HepG2 (cell line): ENCODE results near the gene NRGN. TPM values are rescaled to one million over a fixed set of nuclear protein-coding genes. Genes with fewer than 3 reads are reported as not detected.

ENCODE experiments used
- ATAC-seq: fragments of 200-7000 bp; cut with Tn5 transposase; 3 replicates; pipeline ENCODE4 v1.9.1; 2020; ENCODE audit warnings: mild to moderate bottlenecking, moderate library complexity
- BruUV-seq: library from RNA; stranded (reverse); fragments of 400-500 nt; replicated peaks from 2 replicates; lab custom pipeline; 2021; lab: Mats Ljungman, UMichigan
- CTCF ChIA-PET: fragments of 300-600 bp; formaldehyde crosslinking; extraction: SDS; loops from one replicate; lab custom pipeline; 2021; ENCODE audit warnings: low total read pairs, inconsistent platforms, low intra/inter-chr PET ratio; lab: Yijun Ruan, JAX
- POLR2A ChIA-PET: fragments of 350-600 bp; sonication (Branson Sonifier 250); formaldehyde crosslinking; loops from one replicate; lab custom pipeline; 2020; ENCODE audit warnings: antibody characterized with exemption, inconsistent platforms; lab: Yijun Ruan, JAX
- DNase-seq: peaks from one replicate; pipeline ENCODE4 v3.0.0-alpha.2; 2015; ENCODE audit warnings: low spot score
- FAIRE-seq: peaks from 3 replicates; lab custom pipeline; 2011; peaks lifted over from hg19 to GRCh38; lab: Jason Lieb, UNC
- H2AFZ ChIP-seq: one replicate; pipeline ENCODE4 v1.6.1; 2011; ENCODE audit warnings: low read length, inconsistent platforms
- H3K27ac ChIP-seq: fragments of 300-600 bp; 3 replicates; pipeline ENCODE4 v1.8.0; 2011; ENCODE audit warnings: mixed run types, mild to moderate bottlenecking, mixed read lengths, low read length, inconsistent platforms; ENCODE audit not compliant: insufficient read depth; ENCODE audit errors: extremely low read length
- H3K27me3 ChIP-seq, 2 experiments: fragments of 200-600 bp in 1 of 2; 2 replicates in 1 of 2; 3 replicates in 1 of 2; pipeline versions ENCODE4 v1.6.0 to v1.8.0; 2011; ENCODE audit warnings: low read length in 2 of 2, mild to moderate bottlenecking in 2 of 2, moderate library complexity in 2 of 2, inconsistent platforms in 1 of 2; ENCODE audit not compliant: insufficient read depth in 2 of 2, control insufficient read depth in 1 of 2
- H3K36me3 ChIP-seq, 2 experiments: fragments of 200-600 bp in 1 of 2; replicated peaks in 1 of 2; 2 replicates in 1 of 2; 3 replicates in 1 of 2; pipeline versions ENCODE4 v1.5.1 to v1.8.0; 2011; ENCODE audit warnings: low read length in 2 of 2, inconsistent platforms in 1 of 2; ENCODE audit not compliant: insufficient read depth in 2 of 2, control insufficient read depth in 1 of 2
- H3K4me1 ChIP-seq: 2 replicates; pipeline ENCODE4 v1.5.1; 2012; ENCODE audit warnings: low read length, inconsistent platforms; ENCODE audit not compliant: insufficient read depth
- H3K4me2 ChIP-seq: 2 replicates; pipeline ENCODE4 v1.6.0; 2011; ENCODE audit warnings: low read depth, low read length, inconsistent platforms
- H3K4me3 ChIP-seq, 3 experiments: fragments of 200-600 bp in 1 of 3; sonication (generic), shearing (Covaris generic) in 1 of 3; replicated peaks in 1 of 3; 2 replicates each; pipeline ENCODE4 v1.5.1; 2011 to 2016; ENCODE audit warnings: low read length in 3 of 3, inconsistent platforms in 2 of 3, low read depth in 2 of 3, mild to moderate bottlenecking in 2 of 3, control low read depth in 1 of 3, mixed read lengths in 1 of 3; ENCODE audit not compliant: insufficient read depth in 1 of 3
- H3K79me2 ChIP-seq: one replicate; pipeline ENCODE4 v1.6.1; 2011; ENCODE audit warnings: low read length, inconsistent platforms; ENCODE audit not compliant: insufficient read depth
- H3K9ac ChIP-seq: 2 replicates; pipeline ENCODE4 v1.6.0; 2011; ENCODE audit warnings: mild to moderate bottlenecking, low read depth, low read length, inconsistent platforms; ENCODE audit not compliant: insufficient read depth
- H3K9me3 ChIP-seq: 2 replicates; pipeline ENCODE4 v1.5.1; 2012; ENCODE audit warnings: mild to moderate bottlenecking, low read length
- H4K20me1 ChIP-seq: 2 replicates; pipeline ENCODE4 v1.6.0; 2011; ENCODE audit warnings: inconsistent platforms, mild to moderate bottlenecking, low read length, moderate library complexity; ENCODE audit not compliant: insufficient read depth
- GMEB1 ChIP-seq: sonication (generic); formaldehyde crosslinking; IDR thresholded peaks from 2 replicates; pipeline ENCODE4 v1.5.1; 2020; ENCODE audit warnings: missing genetic modification reagents, mild to moderate bottlenecking, borderline replicate concordance
- HMGXB3 ChIP-seq: sonication (generic); formaldehyde crosslinking; IDR thresholded peaks from 2 replicates; pipeline ENCODE4 v1.4.0; 2020; ENCODE audit warnings: missing genetic modification reagents, borderline replicate concordance
- IRF2 ChIP-seq: IDR thresholded peaks from 2 replicates; pipeline ENCODE4 v1.6.1; 2018; ENCODE audit warnings: missing genetic modification reagents, missing compliant biosample characterization
- TBX2 ChIP-seq: sonication (generic); formaldehyde crosslinking; IDR thresholded peaks from 2 replicates; pipeline ENCODE4 v1.5.0; 2020; ENCODE audit warnings: missing genetic modification reagents, mild to moderate bottlenecking, borderline replicate concordance
- TGIF2 ChIP-seq: IDR thresholded peaks from 2 replicates; pipeline ENCODE4 v1.6.1; 2016; ENCODE audit warnings: control low read depth, missing compliant biosample characterization
- TRIM24 ChIP-seq: sonication (generic); formaldehyde crosslinking; IDR thresholded peaks from 2 replicates; pipeline ENCODE4 v1.8.0; 2022; ENCODE audit warnings: mild to moderate bottlenecking, missing genetic modification reagents
- ZBTB2 ChIP-seq: sonication (generic); formaldehyde crosslinking; IDR thresholded peaks from 2 replicates; pipeline ENCODE4 v1.8.0; 2022; ENCODE audit warnings: low read depth, missing genetic modification reagents
- ZMYM4 ChIP-seq: sonication (generic); formaldehyde crosslinking; IDR thresholded peaks from 2 replicates; pipeline ENCODE4 v1.8.1; 2023; ENCODE audit warnings: mild to moderate bottlenecking, missing genetic modification reagents
- ZNF292 ChIP-seq: sonication (generic); formaldehyde crosslinking; IDR thresholded peaks from 2 replicates; pipeline ENCODE4 v1.8.1; 2022; ENCODE audit warnings: mild to moderate bottlenecking, low read depth, missing genetic modification reagents, borderline replicate concordance
- ZNF841 ChIP-seq: sonication (generic); formaldehyde crosslinking; IDR thresholded peaks from 2 replicates; pipeline ENCODE4 v1.8.1; 2023; ENCODE audit warnings: missing genetic modification reagents, borderline replicate concordance
- WGBS: methylation state at CpG from one replicate; pipeline ENCODE4 v1.1.6; 2017; ENCODE audit warnings: low lambda C conversion rate; 5-methylcytosine and 5-hydroxymethylcytosine counted together
- in situ Hi-C: cut with HindIII; loops from 2 replicates; pipeline ENCODE4 v1.10.0; 2017; ENCODE audit warnings: low pct_unique_long_range_greater_than_20kb; ENCODE audit not compliant: extremely low pct_ligation_motif_present
- intact Hi-C: fragments of 100-400 bp; cut with micrococcal nuclease; formaldehyde crosslinking; loops from one replicate; pipeline ENCODE4 v1.10.0; 2022; ENCODE audit not compliant: unreplicated experiment
- polyA plus RNA-seq, 8 experiments: library from polyadenylated mRNA; depleted of rRNA in 3 of 8; stranded (reverse) in 7 of 8; unstranded in 1 of 8; fragments of >200 nt; fragmentation: Illumina TruSeq in 4 of 8; extraction: Trizol in 4 of 8; gene quantifications; 2 replicates each; pipeline versions ENCODE4 v1.2.1 to v1.2.3, GENCODE V29; 2011 to 2016; ENCODE audit warnings: low read depth in 4 of 8, missing spikeins in 1 of 8, mixed read lengths in 1 of 8; ENCODE audit not compliant: insufficient read depth in 1 of 8
- total RNA-seq, 5 experiments: library from RNA; depleted of rRNA; stranded (reverse); fragments of >200 nt; fragmentation: Illumina TruSeq; extraction: Trizol; gene quantifications; 2 replicates each; pipeline ENCODE4 v1.2.3, GENCODE V29; 2016; ENCODE audit warnings: low read depth in 1 of 5
- TF ChIP-seq, protein P1 (sequence below): sonication (generic); formaldehyde crosslinking; IDR thresholded peaks from 2 replicates; pipeline ENCODE4 v1.4.0; 2020; ENCODE audit warnings: missing genetic modification reagents, borderline replicate concordance
- TF ChIP-seq, protein P2 (sequence below): sonication (generic); formaldehyde crosslinking; IDR thresholded peaks from 2 replicates; pipeline ENCODE4 v1.4.0; 2020; ENCODE audit warnings: missing genetic modification reagents

Gene NRGN
- total and polyA plus RNA-seq, 2 of the 13 experiments (the other 11 are each of a cell fraction or from before 2014, with no cell fraction given): 0.22 TPM; not detected in 1

DNA sequence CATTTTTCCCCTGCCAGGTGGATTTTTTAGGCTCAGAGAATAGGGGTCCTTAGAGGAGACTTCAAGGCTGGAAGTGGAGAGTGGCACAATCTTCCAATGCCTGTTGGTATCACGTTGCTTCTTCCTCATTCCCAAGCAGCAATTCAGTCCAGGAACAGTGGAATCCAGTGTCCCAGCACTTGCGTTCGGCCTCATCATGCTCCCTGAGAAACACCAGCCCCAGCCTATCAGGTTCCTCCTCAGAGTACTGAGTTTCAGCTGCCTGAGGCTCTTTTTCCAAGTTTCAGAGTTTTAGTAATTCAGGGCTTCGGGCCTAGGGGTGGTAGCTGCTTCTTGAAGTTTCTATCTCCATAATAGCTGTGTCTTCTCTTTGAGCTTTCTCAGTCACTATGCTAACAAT, 31.9 kb upstream of the NRGN start:
- CTCF ChIA-PET: no interaction called here
- ATAC-seq (no peak), DNase-seq (no peak), FAIRE-seq (no peak)
- no peaks in the 10 kb centered on the region for H3K4me1 ChIP-seq
- intact Hi-C loops (no loop called here), in situ Hi-C loops (no loop called here)
- no peaks in the 10 kb centered on the region for H3K9me3 ChIP-seq
- no peak overlapping the region for H2AFZ ChIP-seq
- peaks cover 0 to 14% of the 10 kb centered on the region in 2 experiments; a peak in 3 of 5 replicates for H3K27me3 ChIP-seq
- H3K9ac ChIP-seq: no peak overlapping the region
- 0% methylated on average over 2 of the region's 4 CpGs for WGBS
- TF ChIP-seq, protein P1, sequence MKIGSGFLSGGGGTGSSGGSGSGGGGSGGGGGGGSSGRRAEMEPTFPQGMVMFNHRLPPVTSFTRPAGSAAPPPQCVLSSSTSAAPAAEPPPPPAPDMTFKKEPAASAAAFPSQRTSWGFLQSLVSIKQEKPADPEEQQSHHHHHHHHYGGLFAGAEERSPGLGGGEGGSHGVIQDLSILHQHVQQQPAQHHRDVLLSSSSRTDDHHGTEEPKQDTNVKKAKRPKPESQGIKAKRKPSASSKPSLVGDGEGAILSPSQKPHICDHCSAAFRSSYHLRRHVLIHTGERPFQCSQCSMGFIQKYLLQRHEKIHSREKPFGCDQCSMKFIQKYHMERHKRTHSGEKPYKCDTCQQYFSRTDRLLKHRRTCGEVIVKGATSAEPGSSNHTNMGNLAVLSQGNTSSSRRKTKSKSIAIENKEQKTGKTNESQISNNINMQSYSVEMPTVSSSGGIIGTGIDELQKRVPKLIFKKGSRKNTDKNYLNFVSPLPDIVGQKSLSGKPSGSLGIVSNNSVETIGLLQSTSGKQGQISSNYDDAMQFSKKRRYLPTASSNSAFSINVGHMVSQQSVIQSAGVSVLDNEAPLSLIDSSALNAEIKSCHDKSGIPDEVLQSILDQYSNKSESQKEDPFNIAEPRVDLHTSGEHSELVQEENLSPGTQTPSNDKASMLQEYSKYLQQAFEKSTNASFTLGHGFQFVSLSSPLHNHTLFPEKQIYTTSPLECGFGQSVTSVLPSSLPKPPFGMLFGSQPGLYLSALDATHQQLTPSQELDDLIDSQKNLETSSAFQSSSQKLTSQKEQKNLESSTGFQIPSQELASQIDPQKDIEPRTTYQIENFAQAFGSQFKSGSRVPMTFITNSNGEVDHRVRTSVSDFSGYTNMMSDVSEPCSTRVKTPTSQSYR: no peak
- TF ChIP-seq ZMYM4 (no peak), TBX2 (CRISPR knock-in tag) (no peak), ZBTB2 (CRISPR knock-in tag) (no peak), IRF2 (CRISPR knock-in tag) (no peak), ZNF841 (CRISPR knock-in tag) (no peak), GMEB1 (CRISPR knock-in tag) (no peak), TGIF2 (CRISPR knock-in tag) (no peak), ZNF292 (CRISPR knock-in tag) (no peak), HMGXB3 (CRISPR knock-in tag) (no peak), TRIM24 (CRISPR knock-in tag) (no peak)
- TF ChIP-seq, protein P2, sequence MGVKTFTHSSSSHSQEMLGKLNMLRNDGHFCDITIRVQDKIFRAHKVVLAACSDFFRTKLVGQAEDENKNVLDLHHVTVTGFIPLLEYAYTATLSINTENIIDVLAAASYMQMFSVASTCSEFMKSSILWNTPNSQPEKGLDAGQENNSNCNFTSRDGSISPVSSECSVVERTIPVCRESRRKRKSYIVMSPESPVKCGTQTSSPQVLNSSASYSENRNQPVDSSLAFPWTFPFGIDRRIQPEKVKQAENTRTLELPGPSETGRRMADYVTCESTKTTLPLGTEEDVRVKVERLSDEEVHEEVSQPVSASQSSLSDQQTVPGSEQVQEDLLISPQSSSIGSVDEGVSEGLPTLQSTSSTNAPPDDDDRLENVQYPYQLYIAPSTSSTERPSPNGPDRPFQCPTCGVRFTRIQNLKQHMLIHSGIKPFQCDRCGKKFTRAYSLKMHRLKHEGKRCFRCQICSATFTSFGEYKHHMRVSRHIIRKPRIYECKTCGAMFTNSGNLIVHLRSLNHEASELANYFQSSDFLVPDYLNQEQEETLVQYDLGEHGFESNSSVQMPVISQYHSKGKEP (CRISPR knock-in tag): no peak
- no peak overlapping the region for H3K4me3 ChIP-seq
- no peaks in the 10 kb centered on the region for H3K36me3 ChIP-seq
- H3K79me2 ChIP-seq: no peaks in the 10 kb centered on the region
- no peak overlapping the region for H3K4me2 ChIP-seq
- no peak overlapping the region for H3K27ac ChIP-seq
- BruUV-seq: no TSS peak
- H4K20me1 ChIP-seq: no peaks in the 10 kb centered on the region
- POLR2A ChIA-PET: no interaction called here
